Esophagus muscularis mucosa (tissue), 4 donors: ENCODE measurements around the gene CNTN6. TPM values are rescaled to one million over a fixed set of nuclear protein-coding genes. Genes with fewer than 3 reads are reported as not detected.

Source experiments
- DNase-seq: peaks from one replicate; pipeline ENCODE4 v3.0.0-alpha.2; 2017; ENCODE audit errors: extremely low spot score
- H3K27ac ChIP-seq, 4 donors: fragments of 200-600 bp; sonication (generic); replicated peaks in 1 of 4; 1 replicate in 3 of 4; 2 replicates in 1 of 4; pipeline ENCODE4 v1.5.1; 2016 to 2019; ENCODE audit warnings: mild to moderate bottlenecking in 1 of 4
- H3K27me3 ChIP-seq, 4 donors: fragments of 200-600 bp; sonication (generic); one replicate each; pipeline versions ENCODE4 v1.5.1 to v1.6.0; 2016 to 2019
- H3K36me3 ChIP-seq, 4 donors: fragments of 200-600 bp; sonication (generic); one replicate each; pipeline ENCODE4 v1.5.1; 2016 to 2019
- H3K4me1 ChIP-seq, 4 donors: fragments of 200-600 bp; sonication (generic); one replicate each; pipeline ENCODE4 v1.5.1; 2016 to 2019
- H3K4me3 ChIP-seq, 4 donors: fragments of 200-600 bp; sonication (generic); 1 replicate in 2 of 4; 2 replicates in 2 of 4; pipeline ENCODE4 v1.5.1; 2016 to 2019; ENCODE audit warnings: mild to moderate bottlenecking in 4 of 4, moderate library complexity in 1 of 4
- H3K9me3 ChIP-seq, 4 donors: fragments of 200-600 bp; sonication (generic); 1 replicate in 3 of 4; 2 replicates in 1 of 4; pipeline ENCODE4 v1.5.1; 2016 to 2019
- CTCF ChIP-seq, 3 experiments: fragments of 200-600 bp in 2 of 3; fragments of 450-650 bp in 1 of 3; sonication (generic) in 2 of 3; IDR thresholded peaks; one replicate each; pipeline ENCODE4 v1.5.1; 2017 to 2019; ENCODE audit warnings: antibody characterized with exemption in 3 of 3, mild to moderate bottlenecking in 2 of 3, moderate library complexity in 1 of 3
- EP300 ChIP-seq: sonication (generic); formaldehyde crosslinking; IDR thresholded peaks from one replicate; pipeline ENCODE4 v1.6.1; 2017; ENCODE audit warnings: antibody characterized with exemption
- POLR2A ChIP-seq: fragments of 450-650 bp; IDR thresholded peaks from one replicate; pipeline ENCODE4 v1.6.1; 2017; ENCODE audit warnings: antibody characterized with exemption, moderate library complexity, mild to moderate bottlenecking, low read depth
- POLR2AphosphoS5 ChIP-seq, 2 donors: sonication (generic); formaldehyde crosslinking; IDR thresholded peaks; one replicate each; pipeline ENCODE4 v1.6.1; 2017; ENCODE audit warnings: antibody characterized with exemption in 2 of 2
- WGBS: methylation state at CpG from one replicate; pipeline ENCODE4 v1.1.5; 2018; 5-methylcytosine and 5-hydroxymethylcytosine counted together
- intact Hi-C: fragments of 100-400 bp; cut with DNase I; formaldehyde crosslinking; loops from one replicate; pipeline ENCODE4 v1.15.1; 2023
- total RNA-seq, 4 donors: library from RNA; depleted of rRNA; stranded (reverse); fragments of >200 nt; gene quantifications; one replicate each; pipeline versions ENCODE4 v1.1.0 to v1.2.1, GENCODE V29; 2016

Gene CNTN6
- total RNA-seq, 4 donors from 2014 or later: 0.06 to 0.83 (median 0.17) TPM; not detected in 1

GRCh38 chr3:1216856-1217255 lies 124.0 kb downstream of the CNTN6 start:
- Histone ChIP-seq H3K9me3 (no peaks in the 10 kb centered on the region), H3K27ac (no peak overlapping the region), H3K4me1 (no peaks in the 10 kb centered on the region), H3K27me3 (no peaks in the 10 kb centered on the region), H3K4me3 (no peak overlapping the region), H3K36me3 (no peaks in the 10 kb centered on the region)
- WGBS: 57% methylated on average over 1 of the region's 1 CpG
- no peak for DNase-seq
- intact Hi-C loops: no loop called here
- TF ChIP-seq CTCF (IDR thresholded peaks at IDR 0.05) (no peak), POLR2A (no peak)

GRCh38 chr3:1227111-1227510 lies 134.3 kb downstream of the CNTN6 start:
- 94% methylated on average over 3 of the region's 3 CpGs for WGBS

GRCh38 chr3:1228289-1228688 lies 135.5 kb downstream of the CNTN6 start:
- intact Hi-C loops: no loop called here
- no peaks in the 10 kb centered on the region for H3K36me3 ChIP-seq
- TF ChIP-seq POLR2AphosphoS5 (IDR thresholded peaks at IDR 0.05): no peak
- TF ChIP-seq POLR2A: no peak
- TF ChIP-seq EP300: no peak
- no peak for TF ChIP-seq CTCF (IDR thresholded peaks at IDR 0.05)
- no peaks in the 10 kb centered on the region for H3K9me3 ChIP-seq
- no peaks in the 10 kb centered on the region for H3K27me3 ChIP-seq
- no peak for DNase-seq
- 47% methylated on average over 4 of the region's 4 CpGs for WGBS
- no peaks in the 10 kb centered on the region for H3K4me1 ChIP-seq
- no peak overlapping the region for H3K4me3 ChIP-seq
- H3K27ac ChIP-seq: no peak overlapping the region

More at GRCh38 chr3:1227111-1227510, 134.3 kb downstream of the CNTN6 start:
- H3K4me1 ChIP-seq: no peaks in the 10 kb centered on the region
- intact Hi-C loops: no loop called here
- H3K36me3 ChIP-seq: no peaks in the 10 kb centered on the region
- no peak overlapping the region for H3K27ac ChIP-seq
- H3K9me3 ChIP-seq: no peaks in the 10 kb centered on the region
- no peaks in the 10 kb centered on the region for H3K27me3 ChIP-seq
- no peak for DNase-seq
- H3K4me3 ChIP-seq: no peak overlapping the region
- TF ChIP-seq CTCF (IDR thresholded peaks at IDR 0.05) (no peak), POLR2AphosphoS5 (IDR thresholded peaks at IDR 0.05) (no peak), EP300 (no peak), POLR2A (no peak)

- H3K36me3 ChIP-seq: no peaks in the 10 kb centered on the region
- 89% methylated on average over 4 of the region's 4 CpGs for WGBS
- H3K9me3 ChIP-seq: no peaks in the 10 kb centered on the region
- no peaks in the 10 kb centered on the region for H3K4me1 ChIP-seq
- no peak overlapping the region for H3K4me3 ChIP-seq
- no peaks in the 10 kb centered on the region for H3K27me3 ChIP-seq
- TF ChIP-seq CTCF (IDR thresholded peaks at IDR 0.05) (no peak), POLR2AphosphoS5 (IDR thresholded peaks at IDR 0.05) (no peak), POLR2A (no peak), EP300 (no peak)
- no peak overlapping the region for H3K27ac ChIP-seq
- intact Hi-C loops: no loop called here
- DNase-seq: no peak
Measured at GRCh38 chr3:1230920-1231319, 138.1 kb downstream of the CNTN6 start.

- intact Hi-C loops: no loop called here
- no peaks in the 10 kb centered on the region for H3K4me1 ChIP-seq
- H3K36me3 ChIP-seq: no peaks in the 10 kb centered on the region
- H3K9me3 ChIP-seq: no peaks in the 10 kb centered on the region
- no peak overlapping the region for H3K27ac ChIP-seq
- WGBS: 51% methylated on average over 3 of the region's 3 CpGs
- H3K27me3 ChIP-seq: no peaks in the 10 kb centered on the region
- no peak for DNase-seq
- no peak overlapping the region for H3K4me3 ChIP-seq
- TF ChIP-seq EP300: no peak
- no peak for TF ChIP-seq POLR2AphosphoS5 (IDR thresholded peaks at IDR 0.05)
- TF ChIP-seq CTCF (IDR thresholded peaks at IDR 0.05): no peak
- TF ChIP-seq POLR2A: no peak
Measured at GRCh38 chr3:1232276-1232675, 139.5 kb downstream of the CNTN6 start.
